Testis (tissue), 3 donors: ENCODE results near the gene UBASH3A. TPM values are rescaled to one million over a fixed set of nuclear protein-coding genes. Genes with fewer than 3 reads are reported as not detected.

Experiments
- DNase-seq: peaks from one replicate; pipeline ENCODE4 v3.0.0-alpha.2; 2019
- H3K27ac ChIP-seq, 2 donors: fragments of 200-600 bp; sonication (generic); one replicate each; pipeline ENCODE4 v1.5.1; 2019
- H3K27me3 ChIP-seq: fragments of 200-600 bp; sonication (generic); one replicate; pipeline ENCODE4 v1.5.1; 2019
- H3K36me3 ChIP-seq: fragments of 200-600 bp; sonication (generic); one replicate; pipeline ENCODE4 v1.5.1; 2017; ENCODE audit warnings: low read depth; ENCODE audit errors: missing control alignments
- H3K4me1 ChIP-seq: fragments of 200-600 bp; sonication (generic); one replicate; pipeline ENCODE4 v1.5.1; 2019
- H3K4me3 ChIP-seq, 2 donors: fragments of 200-600 bp; sonication (generic); one replicate each; pipeline ENCODE4 v1.5.1; 2017 to 2019
- H3K9me3 ChIP-seq: fragments of 200-600 bp; sonication (generic); one replicate; pipeline ENCODE4 v1.5.1; 2017
- POLR2A ChIP-seq: fragments of 450-650 bp; IDR thresholded peaks from one replicate; pipeline ENCODE4 v1.6.1; 2017; ENCODE audit warnings: antibody characterized with exemption, mild to moderate bottlenecking, moderate library complexity
- WGBS, 2 donors: methylation state at CpG; one replicate each; pipeline ENCODE4 v1.1.5; 2018; 5-methylcytosine and 5-hydroxymethylcytosine counted together
- intact Hi-C: fragments of 100-400 bp; cut with DNase I; formaldehyde crosslinking; loops from one replicate; pipeline ENCODE4 v1.15.1; 2023; ENCODE audit warnings: low total_unique reads
- polyA plus RNA-seq: library from polyadenylated mRNA; stranded (reverse); fragments of 350-450 nt; fragmentation: Illumina TruSeq; extraction: RNeasy Lipid Tissue Mini Kit (QIAGEN cat#74804); gene quantifications from one replicate; pipeline ENCODE4 v1.2.3, GENCODE V29; 2014; ENCODE audit warnings: low read depth, low replicate concordance; ENCODE audit not compliant: insufficient read depth
- total RNA-seq, 2 donors: library from RNA; depleted of rRNA; stranded (reverse); fragments of >200 nt; gene quantifications; one replicate each; pipeline ENCODE4 v1.2.3, GENCODE V29; 2016
- TF ChIP-seq, protein P1 (sequence below), 3 experiments: fragments of 450-650 bp in 2 of 3; fragments of 200-600 bp in 1 of 3; sonication (generic) in 1 of 3; IDR thresholded peaks; one replicate each; pipeline ENCODE4 v1.5.1; 2016 to 2019; ENCODE audit warnings: antibody characterized with exemption in 3 of 3, mild to moderate bottlenecking in 2 of 3, moderate library complexity in 1 of 3

UBASH3A gene
- total and polyA plus RNA-seq, 3 donors from 2014 or later: 0.39 to 1.4 (median 0.40) TPM

DNA sequence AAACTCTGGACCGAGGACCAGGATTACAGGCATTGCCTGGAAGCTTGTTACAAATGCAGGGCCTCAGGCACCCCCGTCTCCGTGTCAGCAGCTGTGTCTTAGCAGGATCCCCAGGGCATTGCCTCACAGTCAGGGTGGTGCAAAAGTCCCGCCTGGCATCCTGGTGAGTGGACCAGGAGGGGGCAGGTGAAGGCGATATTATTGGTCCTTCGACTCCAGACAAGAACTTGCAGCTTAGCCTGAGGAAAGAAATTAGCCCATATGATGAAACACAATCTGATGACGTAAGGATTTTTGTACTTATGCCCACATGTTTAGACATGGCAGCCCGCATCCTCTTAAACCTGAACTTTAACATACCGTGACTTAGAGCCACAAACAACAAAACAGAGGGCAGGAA lies 51.5 kb downstream of the UBASH3A start:
- TF ChIP-seq POLR2A: no peak
- TF ChIP-seq, protein P1, sequence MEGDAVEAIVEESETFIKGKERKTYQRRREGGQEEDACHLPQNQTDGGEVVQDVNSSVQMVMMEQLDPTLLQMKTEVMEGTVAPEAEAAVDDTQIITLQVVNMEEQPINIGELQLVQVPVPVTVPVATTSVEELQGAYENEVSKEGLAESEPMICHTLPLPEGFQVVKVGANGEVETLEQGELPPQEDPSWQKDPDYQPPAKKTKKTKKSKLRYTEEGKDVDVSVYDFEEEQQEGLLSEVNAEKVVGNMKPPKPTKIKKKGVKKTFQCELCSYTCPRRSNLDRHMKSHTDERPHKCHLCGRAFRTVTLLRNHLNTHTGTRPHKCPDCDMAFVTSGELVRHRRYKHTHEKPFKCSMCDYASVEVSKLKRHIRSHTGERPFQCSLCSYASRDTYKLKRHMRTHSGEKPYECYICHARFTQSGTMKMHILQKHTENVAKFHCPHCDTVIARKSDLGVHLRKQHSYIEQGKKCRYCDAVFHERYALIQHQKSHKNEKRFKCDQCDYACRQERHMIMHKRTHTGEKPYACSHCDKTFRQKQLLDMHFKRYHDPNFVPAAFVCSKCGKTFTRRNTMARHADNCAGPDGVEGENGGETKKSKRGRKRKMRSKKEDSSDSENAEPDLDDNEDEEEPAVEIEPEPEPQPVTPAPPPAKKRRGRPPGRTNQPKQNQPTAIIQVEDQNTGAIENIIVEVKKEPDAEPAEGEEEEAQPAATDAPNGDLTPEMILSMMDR (IDR thresholded peaks at IDR 0.05): no peak
- WGBS, 2 donors: 76 to 77% methylated on average over 9 of the region's 9 CpGs
- Histone ChIP-seq H3K4me1 (peaks cover 5% of the 10 kb centered on the region), H3K27me3 (no peaks in the 10 kb centered on the region), H3K9me3 (no peaks in the 10 kb centered on the region), H3K4me3 (no peak overlapping the region), H3K27ac (no peak overlapping the region), H3K36me3 (no peaks in the 10 kb centered on the region)
- no peak for DNase-seq
- intact Hi-C loops: no loop called here

DNA sequence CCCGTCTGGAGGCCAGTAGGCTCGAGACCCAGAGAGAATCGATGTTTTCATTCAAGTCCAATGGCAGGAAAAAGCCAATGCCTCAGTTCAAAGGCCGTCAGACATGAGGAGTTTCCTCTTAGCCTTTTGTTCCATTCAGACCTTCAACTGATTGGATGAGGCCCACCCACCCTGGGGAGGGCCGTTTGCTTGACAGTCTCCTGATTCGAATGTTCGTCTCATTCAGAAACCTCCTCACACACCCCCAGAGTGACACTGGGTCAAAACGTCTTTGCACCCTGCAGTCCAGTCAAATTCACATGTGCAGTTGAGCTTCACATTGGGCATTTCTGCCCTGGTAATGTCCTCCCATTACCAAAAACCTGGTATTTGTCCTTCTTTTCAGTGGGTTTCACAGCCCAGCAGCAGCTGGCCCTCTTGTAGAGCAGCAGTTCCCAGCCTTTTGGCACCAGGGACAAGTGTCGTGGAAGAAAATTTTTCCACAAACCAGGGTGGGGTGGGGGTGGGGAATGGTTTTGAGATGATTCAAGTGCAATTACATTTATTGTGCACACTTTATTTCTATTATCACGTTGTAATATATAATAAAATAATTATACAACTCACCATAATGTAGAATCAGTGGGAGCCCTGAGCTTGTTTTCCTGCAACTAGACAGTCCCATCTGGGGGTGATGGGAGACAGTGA lies 52.2 kb downstream of the UBASH3A start:
- H3K27me3 ChIP-seq: no peaks in the 10 kb centered on the region
- intact Hi-C loops: no loop called here
- no peak for TF ChIP-seq POLR2A
- TF ChIP-seq, protein P1 (IDR thresholded peaks at IDR 0.05): no peak
- peaks cover 5% of the 10 kb centered on the region for H3K4me1 ChIP-seq
- H3K4me3 ChIP-seq: no peak overlapping the region
- 81 to 92% methylated on average over 7 to 10 of the region's 10 CpGs for WGBS, 2 donors
- no peaks in the 10 kb centered on the region for H3K9me3 ChIP-seq
- H3K27ac ChIP-seq: no peak overlapping the region
- H3K36me3 ChIP-seq: no peaks in the 10 kb centered on the region
- DNase-seq: no peak

DNA sequence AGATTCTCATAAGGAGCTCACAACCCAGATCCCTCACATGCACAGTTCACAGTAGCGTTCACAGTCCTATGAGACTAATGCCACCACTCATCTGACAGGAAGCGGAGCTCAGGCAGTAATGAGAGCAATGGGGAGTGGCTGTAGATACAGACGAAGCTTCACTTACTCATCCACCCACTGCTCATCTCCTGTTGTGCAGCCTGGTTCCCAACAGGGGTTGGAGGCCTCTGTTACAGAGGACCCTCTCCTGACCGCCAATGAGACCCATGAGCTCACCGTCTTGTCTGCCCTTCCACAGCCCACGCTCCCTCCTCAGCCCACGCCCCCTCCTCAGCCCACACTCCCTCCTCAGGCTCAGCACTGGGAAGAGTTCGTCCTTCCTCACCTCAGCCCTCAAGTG lies 52.8 kb downstream of the UBASH3A start:
- Histone ChIP-seq H3K4me3 (no peak overlapping the region), H3K9me3 (no peaks in the 10 kb centered on the region), H3K4me1 (peaks cover 5% of the 10 kb centered on the region), H3K27me3 (no peaks in the 10 kb centered on the region), H3K27ac (no peak overlapping the region), H3K36me3 (no peaks in the 10 kb centered on the region)
- 87% methylated on average over 6 to 8 of the region's 8 CpGs for WGBS, 2 donors
- intact Hi-C loops: no loop called here
- DNase-seq: no peak
- TF ChIP-seq, protein P1 (IDR thresholded peaks at IDR 0.05): no peak
- no peak for TF ChIP-seq POLR2A

- DNase-seq: no peak
- Histone ChIP-seq H3K27ac (no peak overlapping the region), H3K36me3 (no peaks in the 10 kb centered on the region), H3K4me3 (no peak overlapping the region), H3K9me3 (no peaks in the 10 kb centered on the region), H3K4me1 (no peaks in the 10 kb centered on the region), H3K27me3 (no peaks in the 10 kb centered on the region)
- WGBS, 2 donors: 77 to 91% methylated on average over 1 of the region's 1 CpG
- no peak for TF ChIP-seq POLR2A
- TF ChIP-seq, protein P1 (IDR thresholded peaks at IDR 0.05): no peak
- intact Hi-C loops: no loop called here
Observed at GRCh38 chr21:42459082-42459460, 55.4 kb downstream of the UBASH3A start.

GRCh38 chr21:42459546-42460215 lies 56.0 kb downstream of the UBASH3A start:
- no peaks in the 10 kb centered on the region for H3K36me3 ChIP-seq
- WGBS, 2 donors: 83 to 88% methylated on average over 11 of the region's 11 CpGs
- no peaks in the 10 kb centered on the region for H3K9me3 ChIP-seq
- intact Hi-C loops: no loop called here
- no peaks in the 10 kb centered on the region for H3K4me1 ChIP-seq
- no peak for TF ChIP-seq POLR2A
- TF ChIP-seq, protein P1 (IDR thresholded peaks at IDR 0.05): no peak
- H3K27ac ChIP-seq: no peak overlapping the region
- no peaks in the 10 kb centered on the region for H3K27me3 ChIP-seq
- no peak for DNase-seq
- H3K4me3 ChIP-seq: no peak overlapping the region
